ENCODE results near the gene OPN3.

OPN3 gene

GRCh38 chr1:241645199-241645598 is 5.0 kb upstream of the OPN3 start:
- DNase-seq, result no peak

GRCh38 chr1:241644259-241644658 is 4.1 kb upstream of the OPN3 start:
- no peak for DNase-seq

- DNase-seq, result no peak
Observed at GRCh38 chr1:241642593-241642944, 2.4 kb upstream of the OPN3 start.

GRCh38 chr1:241641773-241642592 is 1.8 kb upstream of the OPN3 start:
- no peak for DNase-seq

GRCh38 chr1:241640867-241641622 is 876 bp upstream of the OPN3 start:
- peak in 1 of 2 donors; percentile 3 for DNase-seq

- no peak for DNase-seq
Observed at GRCh38 chr1:241639623-241640148, 483 bp downstream of the OPN3 start.

GRCh38 chr1:241638909-241639622 is 1.1 kb downstream of the OPN3 start:
- peak in 1 of 2 donors; percentile 25 for DNase-seq

GRCh38 chr1:241638099-241638682 is 2.0 kb downstream of the OPN3 start:
- DNase-seq, result no peak

GRCh38 chr1:241637604-241638003 is 2.6 kb downstream of the OPN3 start:
- no peak for DNase-seq

- DNase-seq, result no peak
Observed at GRCh38 chr1:241637046-241637590, 3.1 kb downstream of the OPN3 start.

GRCh38 chr1:241636291-241636690 is 3.9 kb downstream of the OPN3 start:
- no peak for DNase-seq

GRCh38 chr1:241635556-241636152 is 4.5 kb downstream of the OPN3 start:
- no peak for DNase-seq

GRCh38 chr1:241632987-241633386 is 7.2 kb downstream of the OPN3 start:
- no peak for DNase-seq

GRCh38 chr1:241631674-241632073 is 8.5 kb downstream of the OPN3 start:
- DNase-seq, result no peak

- no peak for DNase-seq
Observed at GRCh38 chr1:241630899-241631298, 9.3 kb downstream of the OPN3 start.

GRCh38 chr1:241630476-241630875 is 9.7 kb downstream of the OPN3 start:
- no peak for DNase-seq

GRCh38 chr1:241630005-241630404 is 10.2 kb downstream of the OPN3 start:
- DNase-seq, result no peak

GRCh38 chr1:241627453-241628259 is 12.5 kb downstream of the OPN3 start:
- DNase-seq, result peak; percentile 45 to 73

- no peak for DNase-seq
Observed at GRCh38 chr1:241624935-241625334, 15.2 kb downstream of the OPN3 start.

- no peak for DNase-seq
Observed at GRCh38 chr1:241622669-241623068, 17.5 kb downstream of the OPN3 start.

- DNase-seq, result no peak
Observed at GRCh38 chr1:241617426-241617825, 22.7 kb downstream of the OPN3 start.

Data from CD4-positive, alpha-beta T cell treated with Interferon alpha-2 for 1 hour (primary cell).